ENCODE results near the gene RAP2A.

DNA sequence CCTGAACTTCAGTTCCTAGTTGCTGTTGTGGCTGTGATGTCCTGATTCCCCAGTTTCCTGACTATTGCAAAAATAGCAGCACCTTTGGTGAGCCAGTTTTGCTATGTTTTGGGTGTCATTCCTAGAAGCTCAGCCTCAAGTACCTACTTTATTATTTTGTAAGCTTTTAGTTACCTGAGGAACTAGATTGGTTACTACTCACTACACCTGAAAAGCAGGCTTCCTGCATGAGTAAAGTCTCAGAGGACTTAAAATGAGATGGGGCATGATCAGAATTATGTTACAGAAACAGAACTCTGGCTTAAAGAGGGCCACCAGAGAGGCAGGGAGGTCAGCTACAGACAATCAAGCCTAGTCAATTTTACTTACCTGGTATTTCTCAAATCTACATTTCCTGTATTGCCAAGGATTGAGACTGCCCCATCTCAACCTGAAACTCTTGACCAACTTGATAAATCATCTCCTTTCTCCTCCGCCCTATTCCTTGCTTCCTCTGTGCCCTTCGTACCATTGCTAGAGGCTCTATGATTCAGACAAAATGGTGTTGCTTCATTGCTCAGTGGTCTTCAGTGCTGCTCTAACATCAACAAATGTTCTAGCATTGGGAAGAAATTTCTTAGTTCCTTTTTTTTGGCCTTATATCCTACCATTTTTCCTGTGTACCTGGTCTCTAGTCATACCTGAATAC is 58.9 kb downstream of the RAP2A start:
- TF ChIP-seq, protein P1, sequence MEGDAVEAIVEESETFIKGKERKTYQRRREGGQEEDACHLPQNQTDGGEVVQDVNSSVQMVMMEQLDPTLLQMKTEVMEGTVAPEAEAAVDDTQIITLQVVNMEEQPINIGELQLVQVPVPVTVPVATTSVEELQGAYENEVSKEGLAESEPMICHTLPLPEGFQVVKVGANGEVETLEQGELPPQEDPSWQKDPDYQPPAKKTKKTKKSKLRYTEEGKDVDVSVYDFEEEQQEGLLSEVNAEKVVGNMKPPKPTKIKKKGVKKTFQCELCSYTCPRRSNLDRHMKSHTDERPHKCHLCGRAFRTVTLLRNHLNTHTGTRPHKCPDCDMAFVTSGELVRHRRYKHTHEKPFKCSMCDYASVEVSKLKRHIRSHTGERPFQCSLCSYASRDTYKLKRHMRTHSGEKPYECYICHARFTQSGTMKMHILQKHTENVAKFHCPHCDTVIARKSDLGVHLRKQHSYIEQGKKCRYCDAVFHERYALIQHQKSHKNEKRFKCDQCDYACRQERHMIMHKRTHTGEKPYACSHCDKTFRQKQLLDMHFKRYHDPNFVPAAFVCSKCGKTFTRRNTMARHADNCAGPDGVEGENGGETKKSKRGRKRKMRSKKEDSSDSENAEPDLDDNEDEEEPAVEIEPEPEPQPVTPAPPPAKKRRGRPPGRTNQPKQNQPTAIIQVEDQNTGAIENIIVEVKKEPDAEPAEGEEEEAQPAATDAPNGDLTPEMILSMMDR (conservative IDR thresholded peaks at IDR 0.05; ENCODE audit: low read length), result no peak
- TF ChIP-seq EZH2phosphoT487 (IDR thresholded peaks at IDR 0.05; ENCODE audit: borderline replicate concordance), result no peak
